ENCODE results near the gene DUSP9. TPM values are rescaled to one million over a fixed set of nuclear protein-coding genes. Genes with fewer than 3 reads are reported as not detected.

The DUSP9 gene
- total and polyA plus RNA-seq, 2 donors (not counting 3 experiments of a cell fraction or from before 2014, with no cell fraction given) = 0.04 TPM; not detected in 1

DNA sequence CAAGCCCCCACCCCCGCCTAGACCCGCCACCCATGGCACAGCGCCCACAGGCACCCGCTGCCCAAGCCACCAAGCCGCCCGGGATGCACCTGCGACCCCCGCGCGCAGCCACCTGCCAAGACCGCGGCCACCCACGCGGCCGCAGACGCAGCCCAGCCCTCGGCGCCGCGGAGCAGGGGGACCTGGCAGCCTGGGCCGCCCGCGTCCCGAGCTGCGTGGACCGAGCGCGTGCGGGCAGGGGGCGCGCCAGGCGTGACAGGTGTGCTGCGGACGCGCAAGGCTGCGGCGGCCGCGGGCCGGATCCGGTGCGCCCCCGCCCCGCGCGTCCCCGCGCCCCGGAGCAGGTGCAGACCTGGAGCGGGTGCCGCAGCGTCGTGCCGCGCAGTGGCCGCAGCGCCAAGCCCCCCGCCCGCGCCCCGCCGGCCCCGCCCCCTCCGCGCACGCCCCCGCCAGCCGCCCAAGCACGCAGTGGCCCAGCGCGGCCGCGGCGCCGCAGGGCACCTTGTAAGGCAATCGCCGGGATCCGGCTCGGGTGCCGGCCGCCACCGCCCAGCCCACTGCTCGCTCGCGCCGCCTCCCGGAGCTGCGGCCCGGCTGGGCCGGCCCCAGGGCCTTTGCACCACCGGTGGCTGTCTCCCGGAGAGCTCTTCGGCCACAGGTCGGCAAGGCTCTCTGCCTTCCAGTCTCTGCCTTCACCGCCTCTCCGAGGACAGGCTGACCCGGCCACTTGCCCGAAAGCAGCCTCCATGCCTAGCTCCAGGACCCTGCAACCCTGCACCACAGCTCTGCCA, 26.6 kb downstream of the DUSP9 start, which contains the start of gene PNCK:
Gene PNCK, minus strand, starts transcription at position 386 of the 791 bp plus-strand sequence. CDS start 737 bp downstream, outside the sequence.
- TF ChIP-seq POLR2AphosphoS5 (IDR thresholded peaks at IDR 0.05; ENCODE audit: insufficient read depth, low read depth, low read length) = no peak
- no peak for TF ChIP-seq EZH2 (IDR thresholded peaks at IDR 0.05; ENCODE audit: borderline replicate concordance, low read depth, low read length, severe bottlenecking)
- no peak for TF ChIP-seq POLR2A (IDR thresholded peaks at IDR 0.05; ENCODE audit: low read depth, low read length)
- TF ChIP-seq MYC (IDR thresholded peaks at IDR 0.05; ENCODE audit: low read depth, low read length) = no peak
- no TSS peak for BruUV-seq (replicated peaks)
- no peak within 1 kb of the TSS for H3K27ac ChIP-seq (ENCODE audit: insufficient read depth, low read depth, low read length)
- no peak within 1 kb of the TSS for H3K9ac ChIP-seq (replicated peaks; ENCODE audit: extremely low read depth, insufficient read depth, low read length)
- H3K36me3 ChIP-seq (ENCODE audit: control insufficient read depth in 2 of 2, extremely low read depth in 1 of 2, insufficient read depth in 2 of 2, low read length in 2 of 2) = no peaks in the 10 kb centered on the region
- no peak within 1 kb of the TSS for H3K4me3 ChIP-seq (replicated peaks in 1 of 3; ENCODE audit: insufficient read depth in 1 of 3, low read depth in 1 of 3, low read length in 3 of 3)
- no peak within 1 kb of the TSS for H3K4me2 ChIP-seq (ENCODE audit: insufficient read depth, low read length)
- peaks cover 5 to 12% of the 10 kb centered on the region in 2 experiments for H3K27me3 ChIP-seq (ENCODE audit: control insufficient read depth in 2 of 2, insufficient read depth in 2 of 2, low read length in 2 of 2)
- DNase-seq (ENCODE audit: low read depth, low spot score) (no peak), FAIRE-seq (no peak)
- intact Hi-C loops (cut with micrococcal nuclease) = no loop called here
- H3K79me2 ChIP-seq (ENCODE audit: control insufficient read depth, insufficient read depth, low read length) = no peaks in the 10 kb centered on the region
- H3K9me3 ChIP-seq (replicated peaks; ENCODE audit: control insufficient read depth, insufficient read depth, low read length) = no peaks in the 10 kb centered on the region
- no peaks in the 10 kb centered on the region for H3K4me1 ChIP-seq (ENCODE audit: control insufficient read depth, extremely low read depth, insufficient read depth, low read length)
- H4K20me1 ChIP-seq (replicated peaks; ENCODE audit: control insufficient read depth, extremely low read depth, insufficient read depth, low read length) = no peaks in the 10 kb centered on the region
- ChIA-PET CTCF (no interaction called here), POLR2A (no interaction called here)
- H3K9me1 ChIP-seq (replicated peaks; ENCODE audit: control insufficient read depth, extremely low read depth, insufficient read depth, low read length) = no peaks in the 10 kb centered on the region
- dilution Hi-C loops (cut with MboI; ENCODE audit: extremely low pct_ligation_motif_present, low sequenced_read_pairs) = no loop called here
- H2AFZ ChIP-seq (ENCODE audit: low read depth, low read length) = no peak within 1 kb of the TSS

- TF ChIP-seq FOS (IDR thresholded peaks at IDR 0.05; ENCODE audit: borderline replicate concordance, insufficient read depth, low read length) = no peak
- no peak for TF ChIP-seq CTCF (IDR thresholded peaks at IDR 0.05; ENCODE audit: extremely low read depth in 1 of 2, insufficient read depth in 1 of 2, low read depth in 1 of 2, low read length in 2 of 2)
- no peak for TF ChIP-seq GATA2 (IDR thresholded peaks at IDR 0.05; ENCODE audit: insufficient read depth, insufficient read length, low read depth, low read length)
- no peak for TF ChIP-seq MAX (IDR thresholded peaks at IDR 0.05; ENCODE audit: insufficient read depth, insufficient read length)
- no peak for TF ChIP-seq POLR2A (IDR thresholded peaks at IDR 0.05; ENCODE audit: low read depth, low read length)
- Histone ChIP-seq H3K9ac (replicated peaks; ENCODE audit: extremely low read depth, insufficient read depth, low read length) (no peak overlapping the region), H3K4me1 (ENCODE audit: control insufficient read depth, extremely low read depth, insufficient read depth, low read length) (no peaks in the 10 kb centered on the region), H3K9me3 (replicated peaks; ENCODE audit: control insufficient read depth, insufficient read depth, low read length) (no peaks in the 10 kb centered on the region), H3K27ac (ENCODE audit: insufficient read depth, low read depth, low read length) (no peak overlapping the region), H2AFZ (ENCODE audit: low read depth, low read length) (no peak overlapping the region), H3K4me2 (ENCODE audit: insufficient read depth, low read length) (no peak overlapping the region), H3K79me2 (ENCODE audit: control insufficient read depth, insufficient read depth, low read length) (no peaks in the 10 kb centered on the region), H3K36me3 (ENCODE audit: control insufficient read depth in 2 of 2, extremely low read depth in 1 of 2, insufficient read depth in 2 of 2, low read length in 2 of 2) (no peaks in the 10 kb centered on the region), H3K4me3 (replicated peaks in 1 of 3; ENCODE audit: insufficient read depth in 1 of 3, low read depth in 1 of 3, low read length in 3 of 3) (no peak overlapping the region), H4K20me1 (replicated peaks; ENCODE audit: control insufficient read depth, extremely low read depth, insufficient read depth, low read length) (no peaks in the 10 kb centered on the region), H3K27me3 (ENCODE audit: control insufficient read depth in 2 of 2, insufficient read depth in 2 of 2, low read length in 2 of 2) (peaks cover 5 to 12% of the 10 kb centered on the region in 2 experiments), H3K9me1 (replicated peaks; ENCODE audit: control insufficient read depth, extremely low read depth, insufficient read depth, low read length) (no peaks in the 10 kb centered on the region)
- FAIRE-seq (no peak), DNase-seq (ENCODE audit: low read depth, low spot score) (no peak)
- ChIA-PET POLR2A (no interaction called here), CTCF (no interaction called here)
- BruUV-seq (replicated peaks) = no TSS peak
- intact Hi-C loops (cut with micrococcal nuclease) (no loop called here), dilution Hi-C loops (cut with MboI; ENCODE audit: extremely low pct_ligation_motif_present, low sequenced_read_pairs) (no loop called here)
Observed at GRCh38 chrX:153674219-153674851, 27.3 kb downstream of the DUSP9 start.
